GM06990 (cell line): Measurements from ENCODE around the gene VPS25.
"Not testable (repeated sequence)": the region's sequence is repeated elsewhere in the genome, so short reads cannot be mapped to it uniquely, and the experiment has no call there.

Source experiments
- DNase-seq: peaks from one replicate; pipeline ENCODE4 v3.0.0-alpha.2; 2011; ENCODE audit not compliant: insufficient read length; ENCODE audit errors: extremely low read depth
- H3K27me3 ChIP-seq: replicated peaks from 2 replicates; pipeline ENCODE4 v1.6.0; 2011; ENCODE audit warnings: low read length; ENCODE audit not compliant: control insufficient read depth, insufficient read depth
- H3K36me3 ChIP-seq: 2 replicates; pipeline ENCODE4 v1.5.1; 2011; ENCODE audit warnings: low read length; ENCODE audit not compliant: control insufficient read depth, insufficient read depth
- H3K4me3 ChIP-seq: replicated peaks from 2 replicates; pipeline ENCODE4 v1.5.1; 2011; ENCODE audit warnings: low read depth, mild to moderate bottlenecking, control low read depth, low read length
- CTCF ChIP-seq: IDR thresholded peaks from 2 replicates; pipeline ENCODE4 v1.5.1; 2011; ENCODE audit warnings: low read length, control low read depth, mild to moderate bottlenecking, inconsistent platforms; ENCODE audit not compliant: insufficient read depth, poor library complexity, severe bottlenecking

The VPS25 gene

GRCh38 chr17:42766124-42766523 is 7.1 kb upstream of the VPS25 start:
- no peaks in the 10 kb centered on the region for H3K27me3 ChIP-seq
- H3K4me3 ChIP-seq = no peak overlapping the region
- TF ChIP-seq CTCF = no peak
- no peak for DNase-seq
- no peaks in the 10 kb centered on the region for H3K36me3 ChIP-seq

- no peak for DNase-seq
- Histone ChIP-seq H3K4me3 (no peak overlapping the region), H3K36me3 (no peaks in the 10 kb centered on the region), H3K27me3 (no peaks in the 10 kb centered on the region)
- no peak for TF ChIP-seq CTCF
Measured at GRCh38 chr17:42767512-42767911, 5.7 kb upstream of the VPS25 start.

GRCh38 chr17:42768006-42768405 is 5.2 kb upstream of the VPS25 start:
- not testable (repeated sequence) for H3K4me3 ChIP-seq, H3K36me3 ChIP-seq, DNase-seq, H3K27me3 ChIP-seq

GRCh38 chr17:42769964-42770363 is 3.3 kb upstream of the VPS25 start:
- not testable (repeated sequence) for H3K4me3 ChIP-seq, H3K36me3 ChIP-seq, DNase-seq, H3K27me3 ChIP-seq

DNA sequence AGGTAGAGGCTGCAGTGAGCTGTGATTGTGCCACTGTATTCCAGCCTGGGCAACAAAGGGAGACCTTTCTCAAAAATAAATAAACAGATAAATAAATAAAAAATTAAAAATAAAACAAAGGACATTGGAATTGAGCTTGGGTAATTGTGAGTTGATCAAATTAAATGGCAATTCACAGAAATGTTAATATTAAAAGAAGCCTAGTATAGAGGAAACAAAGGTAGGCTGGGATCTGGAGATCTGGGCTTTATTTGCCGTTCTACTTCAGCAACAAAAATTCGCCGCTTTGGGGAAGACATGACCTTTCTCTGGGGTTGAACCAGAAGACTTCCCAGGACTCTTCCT is 332 bp upstream of the VPS25 start:
- H3K36me3 ChIP-seq = peaks cover 6% of the 10 kb centered on the region
- TF ChIP-seq CTCF = no peak

GRCh38 chr17:42774066-42774745 is 957 bp downstream of the VPS25 start:
- peak overlapping the region; percentile 82 for H3K4me3 ChIP-seq
- no peaks in the 10 kb centered on the region for H3K27me3 ChIP-seq
- no peak for TF ChIP-seq CTCF
- peaks cover 13% of the 10 kb centered on the region for H3K36me3 ChIP-seq
- DNase-seq = no peak

More for the DNA sequence above, 332 bp upstream of the VPS25 start:
- DNase-seq = no peak
- H3K27me3 ChIP-seq = no peaks in the 10 kb centered on the region
- H3K4me3 ChIP-seq = peak overlapping the region; percentile 82

GRCh38 chr17:42775534-42776098 is 2.4 kb downstream of the VPS25 start:
- no peak for DNase-seq
- peak; percentile 9 for TF ChIP-seq CTCF
- peaks cover 15% of the 10 kb centered on the region for H3K36me3 ChIP-seq
- no peak overlapping the region for H3K4me3 ChIP-seq
- H3K27me3 ChIP-seq = no peaks in the 10 kb centered on the region
